ENCODE results near the gene MAPK7. TPM values are rescaled to one million over a fixed set of nuclear protein-coding genes. Genes with fewer than 3 reads are reported as not detected.

MAPK7 gene
- total RNA-seq = 10 to 100 TPM in 2 of 4 donors, 1 to 10 TPM in 2; 7.3 to 12.5 (median 10.4) TPM

GRCh38 chr17:19378416-19379360 lies at the start of gene MAPK7:
TSS of gene MAPK7 (plus strand) at chr17:19378498. CDS start at chr17:19378901, 403 bp downstream.
- Histone ChIP-seq H3K36me3 (peaks cover 0 to 41% of the 10 kb centered on the region in 2 donors), H3K4me3 (peak within 1 kb of the TSS; percentile 64 to 98 (median 83)), H3K9me3 (no peaks in the 10 kb centered on the region), H3K27me3 (no peaks in the 10 kb centered on the region), H3K4me1 (peaks cover 7 to 16% of the 10 kb centered on the region in 2 donors), H3K27ac (peak within 1 kb of the TSS; percentile 83 to 97 (median 94))
- intact Hi-C loops (cut with DNase I; ENCODE audit: low total_unique reads) (loop anchor here (1.0 to 10.0 kb wide), 5 partner anchors 16 to 269 kb away; partner anchors contain the start of genes ALDH3A2, B9D1 and SLC47A1), in situ Hi-C loops (cut with MboI; ENCODE audit: low sequenced_read_pairs in 4 of 4) (no loop called here)
- ATAC-seq (peak; percentile 3), DNase-seq (no peak)
- peak in 1 of 2 donors; percentile 42 for TF ChIP-seq POLR2A (IDR thresholded peaks at IDR 0.05)
- TF ChIP-seq, protein P1, sequence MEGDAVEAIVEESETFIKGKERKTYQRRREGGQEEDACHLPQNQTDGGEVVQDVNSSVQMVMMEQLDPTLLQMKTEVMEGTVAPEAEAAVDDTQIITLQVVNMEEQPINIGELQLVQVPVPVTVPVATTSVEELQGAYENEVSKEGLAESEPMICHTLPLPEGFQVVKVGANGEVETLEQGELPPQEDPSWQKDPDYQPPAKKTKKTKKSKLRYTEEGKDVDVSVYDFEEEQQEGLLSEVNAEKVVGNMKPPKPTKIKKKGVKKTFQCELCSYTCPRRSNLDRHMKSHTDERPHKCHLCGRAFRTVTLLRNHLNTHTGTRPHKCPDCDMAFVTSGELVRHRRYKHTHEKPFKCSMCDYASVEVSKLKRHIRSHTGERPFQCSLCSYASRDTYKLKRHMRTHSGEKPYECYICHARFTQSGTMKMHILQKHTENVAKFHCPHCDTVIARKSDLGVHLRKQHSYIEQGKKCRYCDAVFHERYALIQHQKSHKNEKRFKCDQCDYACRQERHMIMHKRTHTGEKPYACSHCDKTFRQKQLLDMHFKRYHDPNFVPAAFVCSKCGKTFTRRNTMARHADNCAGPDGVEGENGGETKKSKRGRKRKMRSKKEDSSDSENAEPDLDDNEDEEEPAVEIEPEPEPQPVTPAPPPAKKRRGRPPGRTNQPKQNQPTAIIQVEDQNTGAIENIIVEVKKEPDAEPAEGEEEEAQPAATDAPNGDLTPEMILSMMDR (IDR thresholded peaks at IDR 0.05 in 4 of 5, conservative IDR thresholded peaks at IDR 0.05 in 1 of 5) = no peak

DNA sequence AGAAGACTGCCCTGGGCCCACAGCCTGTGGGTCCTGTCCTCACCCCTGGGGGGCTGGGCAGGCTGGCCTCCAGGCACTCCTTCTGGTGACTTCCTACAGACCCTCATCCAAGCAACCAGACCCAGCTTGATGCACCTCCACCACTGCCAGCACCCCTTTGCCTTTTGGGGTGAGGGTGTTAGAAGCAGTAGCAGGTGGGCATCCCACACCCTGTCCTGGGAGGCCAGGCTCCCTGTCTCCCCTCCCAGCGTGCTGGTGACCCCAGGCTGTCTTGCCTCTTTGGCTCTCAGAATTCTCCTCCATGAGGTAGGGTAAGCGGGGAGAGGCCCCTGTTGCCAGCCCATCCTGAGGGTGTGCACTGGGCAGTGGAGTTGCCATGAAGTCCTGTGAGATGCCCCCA lies 49.2 kb upstream of the MAPK7 start:
- Histone ChIP-seq H3K9me3 (no peaks in the 10 kb centered on the region), H3K4me3 (no peak overlapping the region), H3K36me3 (no peaks in the 10 kb centered on the region), H3K27ac (no peak overlapping the region), H3K27me3 (no peaks in the 10 kb centered on the region), H3K4me1 (peaks cover 0 to 9% of the 10 kb centered on the region in 2 donors)
- ATAC-seq (no peak), DNase-seq (no peak)
- intact Hi-C loops (cut with DNase I; ENCODE audit: low total_unique reads) (no loop called here), in situ Hi-C loops (cut with MboI; ENCODE audit: low sequenced_read_pairs in 4 of 4) (no loop called here)
- TF ChIP-seq, protein P1 (IDR thresholded peaks at IDR 0.05 in 4 of 5, conservative IDR thresholded peaks at IDR 0.05 in 1 of 5) = no peak
- no peak for TF ChIP-seq POLR2A (IDR thresholded peaks at IDR 0.05)

DNA sequence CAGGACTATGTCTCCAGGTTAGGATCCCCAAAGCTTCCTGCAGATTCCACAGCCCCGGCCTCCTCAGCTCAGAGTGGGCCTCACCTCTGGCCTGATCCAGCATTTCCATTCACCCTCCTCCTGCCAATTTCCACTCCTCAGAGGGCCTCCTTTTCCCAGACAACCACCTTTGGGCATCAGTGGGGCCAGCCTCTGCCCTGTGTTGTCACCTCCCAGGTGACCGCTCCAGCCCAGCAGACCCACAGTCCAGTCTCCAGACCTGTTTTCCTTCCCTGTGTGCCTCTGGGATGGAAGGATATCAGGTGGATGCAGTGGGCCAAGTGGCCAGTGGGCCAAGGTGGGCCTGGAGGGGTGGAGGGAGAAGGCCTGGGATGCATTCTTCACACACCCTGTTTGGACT lies 48.5 kb upstream of the MAPK7 start:
- no peak for DNase-seq
- Histone ChIP-seq H3K27ac (no peak overlapping the region), H3K4me3 (no peak overlapping the region), H3K36me3 (no peaks in the 10 kb centered on the region), H3K9me3 (no peaks in the 10 kb centered on the region), H3K27me3 (no peaks in the 10 kb centered on the region), H3K4me1 (peaks cover 0 to 9% of the 10 kb centered on the region in 2 donors)
- TF ChIP-seq, protein P1 (IDR thresholded peaks at IDR 0.05 in 4 of 5, conservative IDR thresholded peaks at IDR 0.05 in 1 of 5) = no peak
- no peak for TF ChIP-seq POLR2A (IDR thresholded peaks at IDR 0.05)
- ATAC-seq = no peak
- intact Hi-C loops (cut with DNase I; ENCODE audit: low total_unique reads) = no loop called here
- in situ Hi-C loops (cut with MboI; ENCODE audit: low sequenced_read_pairs in 4 of 4) = no loop called here

- Histone ChIP-seq H3K27me3 (no peaks in the 10 kb centered on the region), H3K36me3 (no peaks in the 10 kb centered on the region), H3K27ac (no peak overlapping the region), H3K9me3 (no peaks in the 10 kb centered on the region), H3K4me1 (peaks cover 0 to 9% of the 10 kb centered on the region in 2 donors), H3K4me3 (no peak overlapping the region)
- intact Hi-C loops (cut with DNase I; ENCODE audit: low total_unique reads) (no loop called here), in situ Hi-C loops (cut with MboI; ENCODE audit: low sequenced_read_pairs in 4 of 4) (no loop called here)
- TF ChIP-seq, protein P1 (IDR thresholded peaks at IDR 0.05 in 4 of 5, conservative IDR thresholded peaks at IDR 0.05 in 1 of 5) = no peak
- no peak for TF ChIP-seq POLR2A (IDR thresholded peaks at IDR 0.05)
- no peak for DNase-seq
- ATAC-seq = no peak
Observed at GRCh38 chr17:19330271-19330670, 48.0 kb upstream of the MAPK7 start.

Data from gastrocnemius medialis (tissue), 4 donors.